Measurements from ENCODE around the gene FXYD3. TPM values are rescaled to one million over a fixed set of nuclear protein-coding genes. Genes with fewer than 3 reads are reported as not detected.
A peak's percentile ranks its signal among the peaks of the same experiment; 100 is the strongest.

FXYD3 gene
- total RNA-seq, 1 donor from 2014 or later = 0.68 TPM

DNA sequence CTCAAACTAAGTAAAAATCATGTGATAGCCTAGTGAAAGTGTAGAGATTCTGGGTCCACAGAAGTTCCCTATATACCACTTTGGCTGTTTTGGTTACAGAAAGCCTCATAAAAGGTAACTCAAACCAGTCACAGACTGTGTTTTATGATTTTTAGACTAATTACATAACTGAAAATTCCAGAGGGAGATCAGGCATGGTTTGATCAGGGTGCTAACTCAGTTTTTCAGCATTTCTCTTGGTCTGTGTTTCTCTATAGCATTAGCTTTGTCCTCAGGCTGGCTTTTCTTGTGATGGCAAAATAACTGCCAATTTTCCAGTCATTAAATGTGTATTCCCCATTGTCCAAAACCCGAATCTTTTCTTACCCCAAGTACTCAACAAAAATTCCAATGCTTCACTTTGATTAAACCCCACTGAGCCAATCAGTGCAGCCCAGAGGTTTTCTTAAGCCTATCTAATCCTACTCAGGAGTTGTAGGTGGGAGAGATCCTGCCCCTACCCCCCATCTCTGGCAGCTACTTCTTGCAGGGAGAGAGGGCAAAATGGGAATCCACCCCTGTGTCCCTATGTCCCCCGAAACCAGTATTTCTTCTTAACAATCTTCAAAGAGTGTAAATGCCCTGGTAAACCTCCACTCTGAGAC lies 8.6 kb upstream of the FXYD3 start:
- DNase-seq = no peak

- peak; percentile 26 for DNase-seq
These were observed 8.1 kb upstream of the FXYD3 start for GRCh38 chr19:35107545-35107944.

DNA sequence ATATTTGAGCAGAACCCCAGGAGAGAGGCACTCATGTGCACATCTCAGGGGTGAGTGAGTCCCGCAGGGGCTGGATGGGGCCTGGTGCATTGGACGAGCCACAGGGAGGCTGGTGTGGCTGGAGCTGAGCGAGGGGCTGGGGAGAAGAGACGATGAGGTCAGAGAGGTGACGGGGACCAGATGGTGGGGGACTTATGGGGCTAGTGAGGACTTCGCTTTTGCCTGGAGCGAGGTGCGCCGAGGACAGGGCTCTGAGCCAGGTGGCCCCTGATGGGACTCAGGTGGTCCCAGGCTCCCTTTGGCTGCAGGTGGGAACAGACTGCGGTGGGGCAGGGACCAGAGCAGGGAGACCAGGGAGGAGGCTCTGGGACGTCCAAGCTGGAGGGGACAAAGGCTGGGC lies 6.9 kb upstream of the FXYD3 start:
- DNase-seq = no peak

- DNase-seq = no peak
These were observed 6.1 kb upstream of the FXYD3 start for GRCh38 chr19:35109395-35110112.

GRCh38 chr19:35110974-35111373 lies 4.6 kb upstream of the FXYD3 start:
- DNase-seq = no peak

GRCh38 chr19:35112995-35113688 lies 2.5 kb upstream of the FXYD3 start:
- DNase-seq = no peak

GRCh38 chr19:35114353-35115176 lies 1.1 kb upstream of the FXYD3 start:
- DNase-seq = peak; percentile 72

DNA sequence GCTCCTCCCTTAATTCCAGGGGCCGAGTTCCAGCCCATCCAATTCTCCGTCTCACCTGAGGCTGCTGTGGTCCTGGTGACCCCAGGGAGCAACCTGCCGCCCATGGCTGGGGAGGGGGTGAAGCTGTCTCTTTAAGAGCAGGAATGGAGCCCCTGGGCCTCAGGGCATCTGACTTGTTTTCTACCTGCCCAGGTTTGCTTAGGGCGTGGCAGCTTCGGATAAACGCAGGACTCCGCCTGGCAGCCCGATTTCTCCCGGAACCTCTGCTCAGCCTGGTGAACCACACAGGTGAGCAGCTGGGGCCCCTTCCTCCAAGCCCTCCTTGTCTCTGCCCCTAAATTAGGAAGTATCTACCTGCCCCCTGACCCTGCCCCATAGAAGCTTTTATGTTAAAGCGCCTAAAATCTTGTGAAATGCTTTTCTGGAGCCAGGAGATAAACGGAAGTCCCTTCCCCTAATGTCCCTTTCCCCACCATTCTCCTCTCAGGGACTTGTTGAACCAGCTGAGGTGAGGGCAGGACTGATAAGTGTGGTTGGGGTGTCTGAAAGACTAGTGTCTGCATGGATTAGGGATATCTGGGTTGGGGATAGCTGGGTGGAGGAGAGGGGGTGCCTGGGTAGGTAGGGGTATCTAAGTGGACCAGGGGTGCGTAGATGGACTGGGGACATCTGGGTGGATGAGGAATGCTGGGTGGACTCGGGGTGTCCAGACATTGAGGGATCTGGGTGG lies 614 bp downstream of the FXYD3 start:
- no peak for DNase-seq

- DNase-seq = no peak
These were observed 1.5 kb downstream of the FXYD3 start for GRCh38 chr19:35117116-35117515.

- DNase-seq = no peak
These were observed 2.2 kb downstream of the FXYD3 start for GRCh38 chr19:35117799-35118198.

DNA sequence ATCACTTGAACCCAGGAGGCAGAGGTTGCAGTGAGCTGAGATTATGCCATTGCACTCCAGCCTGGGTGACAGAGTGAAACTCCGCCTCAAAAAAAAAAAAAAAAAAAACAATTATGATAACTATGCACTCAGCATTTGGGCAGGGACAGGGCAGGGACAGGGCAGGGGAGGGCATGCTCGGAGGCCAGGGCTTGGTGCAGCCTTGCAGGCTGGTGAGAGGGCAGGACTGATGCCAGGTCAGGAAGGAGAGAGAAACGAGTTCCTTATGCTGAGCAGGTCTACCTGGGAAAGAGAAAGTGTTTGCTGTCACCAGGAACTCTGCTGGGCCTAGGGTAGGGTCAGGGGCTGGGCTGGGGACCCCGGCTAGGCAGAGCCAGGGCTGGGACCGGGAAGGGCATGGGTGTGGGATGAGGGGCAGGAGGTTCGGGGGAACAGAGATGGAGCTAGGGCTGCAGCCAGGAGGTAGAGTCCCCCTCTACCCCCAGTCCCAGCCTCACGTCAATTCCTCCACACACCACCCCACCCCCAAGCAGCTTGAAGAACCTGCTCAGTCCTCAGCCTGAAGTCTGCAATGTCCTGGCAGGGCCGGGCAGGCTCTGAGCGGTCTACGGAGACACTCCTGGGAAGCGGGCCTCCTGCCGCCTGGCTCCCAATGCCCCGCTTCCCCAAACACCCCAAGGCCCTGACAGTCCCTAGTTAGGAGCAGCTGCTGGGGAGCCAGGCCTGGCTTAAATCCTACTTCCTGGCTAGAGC lies 2.8 kb downstream of the FXYD3 start:
- no peak for DNase-seq

GRCh38 chr19:35119091-35119490 lies 3.5 kb downstream of the FXYD3 start:
- no peak for DNase-seq

- no peak for DNase-seq
These were observed 4.0 kb downstream of the FXYD3 start for GRCh38 chr19:35119578-35120155.

DNA sequence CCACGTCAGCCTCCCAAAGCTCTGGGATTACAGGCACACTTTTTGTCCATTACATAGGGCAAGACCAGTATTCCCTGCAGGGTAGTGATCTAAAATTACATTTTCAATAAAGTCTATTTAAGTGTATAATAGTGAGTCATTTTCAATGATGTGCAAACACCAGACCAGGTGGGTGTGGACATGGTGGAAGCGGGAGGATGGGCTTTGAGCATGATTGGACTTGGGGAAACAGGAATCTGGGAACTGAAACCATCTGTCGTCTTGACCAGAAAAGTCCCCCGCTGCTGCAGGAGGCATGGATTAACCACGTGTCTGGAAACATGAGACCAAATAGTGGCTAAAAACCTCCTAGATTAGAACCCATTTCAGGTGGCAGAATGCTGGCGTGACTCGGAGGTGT lies 4.9 kb downstream of the FXYD3 start:
- DNase-seq = no peak

GRCh38 chr19:35120898-35121297 lies 5.3 kb downstream of the FXYD3 start:
- no peak for DNase-seq

DNA sequence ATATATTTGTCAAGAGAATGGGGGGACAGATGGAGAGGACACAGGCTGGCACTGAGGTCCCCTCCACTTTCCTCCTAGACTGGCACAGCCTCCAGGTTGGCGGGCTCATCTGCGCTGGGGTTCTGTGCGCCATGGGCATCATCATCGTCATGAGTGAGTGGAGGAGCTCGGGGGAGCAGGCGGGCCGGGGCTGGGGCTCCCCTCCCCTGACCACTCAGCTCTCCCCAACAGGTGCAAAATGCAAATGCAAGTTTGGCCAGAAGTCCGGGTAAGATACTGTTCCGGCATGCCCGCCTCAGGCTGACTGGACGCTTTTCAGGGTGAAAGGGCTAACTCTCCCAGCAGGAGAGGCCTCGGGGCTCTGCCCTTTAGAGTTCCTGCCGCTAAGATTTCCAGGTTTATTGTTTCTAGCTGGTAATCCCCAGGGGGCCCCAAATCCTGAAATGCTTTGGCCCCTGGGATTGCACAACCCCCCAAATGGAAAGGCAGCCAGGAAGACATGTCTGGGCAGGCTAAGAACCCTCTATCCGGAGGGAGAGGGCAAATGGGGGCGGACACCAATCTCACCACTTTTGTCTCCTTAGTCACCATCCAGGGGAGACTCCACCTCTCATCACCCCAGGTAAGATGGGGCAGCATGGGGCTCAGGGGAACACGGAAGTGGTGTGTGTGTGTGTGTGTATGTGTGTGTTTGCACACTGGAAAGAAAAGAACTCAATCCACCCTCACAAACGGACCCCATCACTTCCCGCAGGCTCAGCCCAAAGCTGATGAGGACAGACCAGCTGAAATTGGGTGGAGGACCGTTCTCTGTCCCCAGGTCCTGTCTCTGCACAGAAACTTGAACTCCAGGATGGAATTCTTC lies 7.3 kb downstream of the FXYD3 start:
- no peak for DNase-seq

DNA sequence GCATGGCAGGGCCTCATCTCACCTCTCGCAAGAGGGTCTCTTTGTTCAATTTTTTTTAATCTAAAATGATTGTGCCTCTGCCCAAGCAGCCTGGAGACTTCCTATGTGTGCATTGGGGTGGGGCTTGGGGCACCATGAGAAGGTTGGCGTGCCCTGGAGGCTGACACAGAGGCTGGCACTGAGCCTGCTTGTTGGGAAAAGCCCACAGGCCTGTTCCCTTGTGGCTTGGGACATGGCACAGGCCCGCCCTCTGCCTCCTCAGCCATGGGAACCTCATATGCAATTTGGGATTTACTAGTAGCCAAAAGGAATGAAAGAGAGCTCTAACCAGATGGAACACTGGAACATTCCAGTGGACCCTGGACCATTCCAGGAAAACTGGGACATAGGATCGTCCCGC lies 8.0 kb downstream of the FXYD3 start:
- DNase-seq = no peak

DNA sequence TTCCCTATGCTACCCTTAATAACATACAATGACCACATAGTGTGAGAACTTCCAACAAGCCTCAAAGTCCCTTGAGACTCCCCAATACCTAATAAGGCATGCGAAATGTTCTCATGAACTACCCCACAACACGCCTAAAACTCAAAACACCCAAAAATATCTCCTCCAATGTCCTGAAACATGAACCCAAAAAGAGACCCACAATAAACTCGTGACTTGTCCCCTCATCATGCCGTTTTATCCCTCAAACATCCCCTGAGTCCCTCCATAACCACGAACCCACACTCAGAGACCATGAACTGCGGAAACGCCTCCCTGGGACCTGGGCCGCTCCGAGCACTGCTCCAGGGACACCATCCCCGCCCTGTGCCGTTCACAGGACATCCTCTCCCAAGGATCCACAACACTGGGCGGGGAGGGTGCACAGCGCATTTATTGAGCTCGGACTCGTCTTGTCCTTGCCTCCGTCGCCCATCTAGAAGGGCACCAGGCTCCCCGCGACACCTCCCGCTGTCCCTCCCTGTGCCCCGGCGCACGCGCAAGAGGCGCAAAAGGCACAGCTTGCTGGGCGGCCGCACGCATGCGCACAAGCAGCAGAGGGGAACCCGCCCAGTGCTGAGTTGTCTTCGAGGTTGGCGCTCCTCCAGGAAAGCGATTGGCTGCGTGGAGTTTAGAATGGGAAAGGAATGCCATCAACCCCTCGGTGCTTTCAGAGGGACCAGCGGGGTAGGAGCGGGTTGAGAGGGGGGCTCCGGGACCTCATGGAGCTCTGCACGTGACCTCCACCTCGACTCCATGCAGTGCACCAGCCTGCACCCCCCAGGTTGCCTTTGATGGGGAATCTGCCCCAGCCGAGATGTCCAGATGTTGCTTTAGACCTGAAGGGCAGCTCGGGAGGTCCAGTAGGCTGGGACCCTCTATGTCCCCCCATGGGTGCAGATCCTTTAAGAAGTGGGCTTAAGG lies 8.8 kb downstream of the FXYD3 start:
- DNase-seq = peak; percentile 91

DNA sequence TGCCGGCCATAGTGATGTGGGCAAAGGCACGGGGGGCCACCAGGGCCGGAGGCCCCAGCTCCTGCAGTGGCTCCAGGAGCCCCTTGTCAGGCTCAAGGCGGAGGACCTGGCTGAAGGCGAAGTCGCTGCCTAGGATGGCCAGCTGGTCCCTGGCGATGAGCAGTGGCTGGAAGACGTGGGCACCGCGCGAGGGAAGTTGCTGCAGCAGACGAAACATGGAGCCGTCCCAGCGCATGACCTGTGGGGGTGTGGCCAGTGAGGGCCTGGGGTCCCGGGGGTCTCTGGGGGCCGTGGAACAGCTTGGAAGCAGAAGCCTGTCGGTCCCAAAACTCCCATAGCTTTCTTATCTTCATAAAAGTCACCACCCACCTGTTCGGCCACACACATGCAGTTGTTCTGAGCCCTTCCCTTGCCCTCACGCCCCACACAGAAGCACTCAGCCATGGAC lies 9.7 kb downstream of the FXYD3 start:
- no peak for DNase-seq

All from dermis blood vessel endothelial cell (primary cell).